Ishikawa (cell line): ENCODE results near the gene TDP2.

Experiments
- CEBPB ChIP-seq: IDR thresholded peaks from 2 replicates; pipeline ENCODE4 v1.6.1; 2012
- CREB1 ChIP-seq: IDR thresholded peaks from 2 replicates; pipeline ENCODE4 v1.6.1; 2012; ENCODE audit warnings: low read depth
- EP300 ChIP-seq: IDR thresholded peaks from 2 replicates; pipeline ENCODE4 v1.6.1; 2012; ENCODE audit warnings: borderline replicate concordance
- MAX ChIP-seq: IDR thresholded peaks from 2 replicates; pipeline ENCODE4 v1.6.1; 2012
- RAD21 ChIP-seq: IDR thresholded peaks from 2 replicates; pipeline ENCODE4 v1.6.1; 2012; ENCODE audit warnings: low read depth
- TAF1 ChIP-seq: IDR thresholded peaks from 2 replicates; pipeline ENCODE4 v1.6.1; 2012; ENCODE audit warnings: low read depth, mild to moderate bottlenecking
- TCF12 ChIP-seq: IDR thresholded peaks from 2 replicates; pipeline ENCODE4 v1.6.1; 2012; ENCODE audit warnings: low read depth
- TEAD4 ChIP-seq: IDR thresholded peaks from 2 replicates; pipeline ENCODE4 v1.6.1; 2012
- YY1 ChIP-seq: IDR thresholded peaks from 2 replicates; pipeline ENCODE4 v1.6.1; 2012; ENCODE audit warnings: low read depth
- ZBTB7A ChIP-seq: IDR thresholded peaks from 2 replicates; pipeline ENCODE4 v1.6.1; 2012; ENCODE audit warnings: low read depth
- TF ChIP-seq, protein P1 (sequence below): IDR thresholded peaks from 2 replicates; pipeline ENCODE4 v1.6.1; 2012; ENCODE audit warnings: low read depth, mild to moderate bottlenecking
- TF ChIP-seq, protein P2 (sequence below): IDR thresholded peaks from 2 replicates; pipeline ENCODE4 v1.6.1; 2012

- TF ChIP-seq EP300: no peak
- TF ChIP-seq MAX: no peak
- TF ChIP-seq CREB1: no peak
- TF ChIP-seq CEBPB: no peak
- TF ChIP-seq TEAD4: no peak
- no peak for TF ChIP-seq YY1
- TF ChIP-seq, protein P1, sequence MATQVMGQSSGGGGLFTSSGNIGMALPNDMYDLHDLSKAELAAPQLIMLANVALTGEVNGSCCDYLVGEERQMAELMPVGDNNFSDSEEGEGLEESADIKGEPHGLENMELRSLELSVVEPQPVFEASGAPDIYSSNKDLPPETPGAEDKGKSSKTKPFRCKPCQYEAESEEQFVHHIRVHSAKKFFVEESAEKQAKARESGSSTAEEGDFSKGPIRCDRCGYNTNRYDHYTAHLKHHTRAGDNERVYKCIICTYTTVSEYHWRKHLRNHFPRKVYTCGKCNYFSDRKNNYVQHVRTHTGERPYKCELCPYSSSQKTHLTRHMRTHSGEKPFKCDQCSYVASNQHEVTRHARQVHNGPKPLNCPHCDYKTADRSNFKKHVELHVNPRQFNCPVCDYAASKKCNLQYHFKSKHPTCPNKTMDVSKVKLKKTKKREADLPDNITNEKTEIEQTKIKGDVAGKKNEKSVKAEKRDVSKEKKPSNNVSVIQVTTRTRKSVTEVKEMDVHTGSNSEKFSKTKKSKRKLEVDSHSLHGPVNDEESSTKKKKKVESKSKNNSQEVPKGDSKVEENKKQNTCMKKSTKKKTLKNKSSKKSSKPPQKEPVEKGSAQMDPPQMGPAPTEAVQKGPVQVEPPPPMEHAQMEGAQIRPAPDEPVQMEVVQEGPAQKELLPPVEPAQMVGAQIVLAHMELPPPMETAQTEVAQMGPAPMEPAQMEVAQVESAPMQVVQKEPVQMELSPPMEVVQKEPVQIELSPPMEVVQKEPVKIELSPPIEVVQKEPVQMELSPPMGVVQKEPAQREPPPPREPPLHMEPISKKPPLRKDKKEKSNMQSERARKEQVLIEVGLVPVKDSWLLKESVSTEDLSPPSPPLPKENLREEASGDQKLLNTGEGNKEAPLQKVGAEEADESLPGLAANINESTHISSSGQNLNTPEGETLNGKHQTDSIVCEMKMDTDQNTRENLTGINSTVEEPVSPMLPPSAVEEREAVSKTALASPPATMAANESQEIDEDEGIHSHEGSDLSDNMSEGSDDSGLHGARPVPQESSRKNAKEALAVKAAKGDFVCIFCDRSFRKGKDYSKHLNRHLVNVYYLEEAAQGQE: no peak
- TF ChIP-seq, protein P2, sequence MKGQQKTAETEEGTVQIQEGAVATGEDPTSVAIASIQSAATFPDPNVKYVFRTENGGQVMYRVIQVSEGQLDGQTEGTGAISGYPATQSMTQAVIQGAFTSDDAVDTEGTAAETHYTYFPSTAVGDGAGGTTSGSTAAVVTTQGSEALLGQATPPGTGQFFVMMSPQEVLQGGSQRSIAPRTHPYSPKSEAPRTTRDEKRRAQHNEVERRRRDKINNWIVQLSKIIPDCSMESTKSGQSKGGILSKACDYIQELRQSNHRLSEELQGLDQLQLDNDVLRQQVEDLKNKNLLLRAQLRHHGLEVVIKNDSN: no peak
- TF ChIP-seq TAF1: no peak
- no peak for TF ChIP-seq RAD21
- no peak for TF ChIP-seq ZBTB7A
- no peak for TF ChIP-seq TCF12
These were observed 52.1 kb downstream of the TDP2 start for GRCh38 chr6:24614648-24615047.
